H9 (cell line): ENCODE data around the gene YIPF5. TPM values are rescaled to one million over a fixed set of nuclear protein-coding genes. Genes with fewer than 3 reads are reported as not detected.
A peak's percentile ranks its signal among the peaks of the same experiment; 100 is the strongest.

Experiments used
- DNase-seq: peaks from one replicate; pipeline ENCODE4 v3.0.0-alpha.2; 2017
- H2AFZ ChIP-seq: one replicate; pipeline ENCODE4 v1.6.1; 2013; ENCODE audit warnings: mild to moderate bottlenecking, low read length, control low read depth, moderate library complexity
- H2AK5ac ChIP-seq: 2 replicates; pipeline ENCODE4 v1.6.1; 2013; ENCODE audit warnings: low read length, control low read depth, mixed read lengths; ENCODE audit not compliant: insufficient read length
- H2BK120ac ChIP-seq: one replicate; pipeline ENCODE4 v1.6.1; 2013; ENCODE audit warnings: low read depth, mild to moderate bottlenecking, low read length, control low read depth, inconsistent platforms; ENCODE audit not compliant: poor library complexity, severe bottlenecking
- H2BK12ac ChIP-seq: 2 replicates; pipeline ENCODE4 v1.6.1; 2013; ENCODE audit warnings: low read length, control low read depth, mixed read lengths, low read depth; ENCODE audit not compliant: insufficient read length
- H2BK15ac ChIP-seq: 2 replicates; pipeline ENCODE4 v1.6.1; 2013; ENCODE audit warnings: low read depth, low read length, control low read depth
- H2BK20ac ChIP-seq: one replicate; pipeline ENCODE4 v1.6.1; 2013; ENCODE audit warnings: low read depth, mild to moderate bottlenecking, low read length, control low read depth, inconsistent platforms; ENCODE audit not compliant: poor library complexity, severe bottlenecking
- H2BK5ac ChIP-seq: 2 replicates; pipeline ENCODE4 v1.6.1; 2013; ENCODE audit warnings: low read length, control low read depth, mixed read lengths; ENCODE audit not compliant: insufficient read length
- H3K14ac ChIP-seq: 2 replicates; pipeline ENCODE4 v1.6.1; 2013; ENCODE audit warnings: low read length, control low read depth; ENCODE audit not compliant: insufficient read depth
- H3K18ac ChIP-seq: 2 replicates; pipeline ENCODE4 v1.6.1; 2013; ENCODE audit warnings: low read depth, mild to moderate bottlenecking, mixed read lengths, low read length, control low read depth; ENCODE audit not compliant: insufficient read length
- H3K23ac ChIP-seq: 2 replicates; pipeline ENCODE4 v1.6.1; 2013; ENCODE audit warnings: low read length, control low read depth, mixed read lengths, low read depth; ENCODE audit not compliant: insufficient read length
- H3K23me2 ChIP-seq: 2 replicates; pipeline ENCODE4 v1.6.1; 2013; ENCODE audit warnings: low read depth, mild to moderate bottlenecking, mixed read lengths, low read length, control low read depth; ENCODE audit not compliant: insufficient read length, poor library complexity, severe bottlenecking
- H3K27ac ChIP-seq: 2 replicates; pipeline ENCODE4 v1.5.1; 2013; ENCODE audit warnings: low read length, control low read depth, mixed read lengths, low read depth; ENCODE audit not compliant: insufficient read length
- H3K27me3 ChIP-seq: 2 replicates; pipeline ENCODE4 v1.6.1; 2013; ENCODE audit warnings: low read length, control low read depth, inconsistent platforms; ENCODE audit not compliant: insufficient read depth
- H3K4ac ChIP-seq: 2 replicates; pipeline ENCODE4 v1.6.1; 2013; ENCODE audit warnings: low read depth, mild to moderate bottlenecking, control low read depth, inconsistent platforms, low read length, moderate library complexity
- H3K4me1 ChIP-seq: 2 replicates; pipeline ENCODE4 v1.6.1; 2013; ENCODE audit warnings: low read length, control low read depth, inconsistent platforms; ENCODE audit not compliant: insufficient read depth
- H3K4me2 ChIP-seq: 2 replicates; pipeline ENCODE4 v1.6.1; 2013; ENCODE audit warnings: low read length, control low read depth, mixed read lengths; ENCODE audit not compliant: insufficient read length, insufficient read depth
- H3K56ac ChIP-seq: 2 replicates; pipeline ENCODE4 v1.6.1; 2013; ENCODE audit warnings: low read depth, mild to moderate bottlenecking, mixed read lengths, low read length, control low read depth; ENCODE audit not compliant: insufficient read length
- H3K79me1 ChIP-seq: 2 replicates; pipeline ENCODE4 v1.6.1; 2013; ENCODE audit warnings: low read depth, mild to moderate bottlenecking, moderate library complexity, low read length, control low read depth, inconsistent platforms; ENCODE audit not compliant: insufficient read depth, poor library complexity, severe bottlenecking
- H3K79me2 ChIP-seq: 2 replicates; pipeline ENCODE4 v1.6.1; 2013; ENCODE audit warnings: low read length, control low read depth, inconsistent platforms; ENCODE audit not compliant: insufficient read depth
- H3K9ac ChIP-seq: 2 replicates; pipeline ENCODE4 v1.6.1; 2013; ENCODE audit warnings: low read length, control low read depth, mixed read lengths; ENCODE audit not compliant: insufficient read length; ENCODE audit errors: extremely low read depth
- H3K9me3 ChIP-seq: one replicate; pipeline ENCODE4 v1.6.1; 2013; ENCODE audit warnings: low read depth, low read length, inconsistent platforms; ENCODE audit not compliant: control insufficient read depth
- H3T11ph ChIP-seq: one replicate; pipeline ENCODE4 v1.6.1; 2013; ENCODE audit warnings: mild to moderate bottlenecking, low read length, control low read depth, inconsistent platforms
- H4K20me1 ChIP-seq: one replicate; pipeline ENCODE4 v1.6.1; 2013; ENCODE audit not compliant: control insufficient read depth, insufficient read length, insufficient read depth
- H4K5ac ChIP-seq: 2 replicates; pipeline ENCODE4 v1.6.1; 2013; ENCODE audit warnings: low read depth, mild to moderate bottlenecking, mixed read lengths, low read length, control low read depth; ENCODE audit not compliant: insufficient read length
- H4K8ac ChIP-seq: replicated peaks from 2 replicates; pipeline ENCODE4 v1.6.1; 2013; ENCODE audit warnings: low read length, control low read depth, mixed read lengths, low read depth; ENCODE audit not compliant: insufficient read length
- H4K91ac ChIP-seq: 2 replicates; pipeline ENCODE4 v1.6.1; 2013; ENCODE audit warnings: low read depth, mild to moderate bottlenecking, moderate library complexity, mixed read lengths, low read length, control low read depth; ENCODE audit not compliant: insufficient read length
- H3K27ac Mint-ChIP-seq, 3 experiments: 2 replicates in 2 of 3; 3 replicates in 1 of 3; pipeline ENCODE4 v1.8.0; 2020 to 2021; ENCODE audit warnings: mixed read lengths in 3 of 3, mild to moderate bottlenecking in 1 of 3, moderate library complexity in 1 of 3
- H3K27me3 Mint-ChIP-seq: 2 replicates; pipeline ENCODE4 v1.8.0; 2021; ENCODE audit warnings: low read depth, mild to moderate bottlenecking, moderate library complexity, mixed read lengths
- H3K36me3 Mint-ChIP-seq, 3 experiments: 2 replicates in 2 of 3; 3 replicates in 1 of 3; pipeline ENCODE4 v1.8.0; 2020 to 2021; ENCODE audit warnings: low read depth in 3 of 3, mixed read lengths in 3 of 3; ENCODE audit not compliant: insufficient read depth in 1 of 3
- H3K4me1 Mint-ChIP-seq, 2 experiments: 2 replicates each; pipeline ENCODE4 v1.8.0; 2020; ENCODE audit warnings: mixed read lengths in 2 of 2
- H3K4me3 Mint-ChIP-seq, 2 experiments: 2 replicates in 1 of 2; 3 replicates in 1 of 2; pipeline ENCODE4 v1.8.0; 2020 to 2021; ENCODE audit warnings: mild to moderate bottlenecking in 2 of 2, mixed read lengths in 2 of 2, moderate library complexity in 1 of 2
- H3K9me3 Mint-ChIP-seq, 2 experiments: 2 replicates in 1 of 2; 3 replicates in 1 of 2; pipeline ENCODE4 v1.8.0; 2020; ENCODE audit warnings: mild to moderate bottlenecking in 2 of 2, mixed read lengths in 2 of 2, moderate library complexity in 1 of 2
- CTCF ChIP-seq: fragments of 200-600 bp; sonication (generic); conservative IDR thresholded peaks from 3 replicates; pipeline ENCODE4 v1.8.0; 2021; ENCODE audit warnings: antibody characterized with exemption, mild to moderate bottlenecking
- total RNA-seq: library from RNA; stranded (reverse); gene quantifications from 2 replicates; pipeline ENCODE4 v1.2.1, GENCODE V29; 2021

The YIPF5 gene
- total RNA-seq, 1 experiment from 2014 or later = 44.6 TPM

DNA sequence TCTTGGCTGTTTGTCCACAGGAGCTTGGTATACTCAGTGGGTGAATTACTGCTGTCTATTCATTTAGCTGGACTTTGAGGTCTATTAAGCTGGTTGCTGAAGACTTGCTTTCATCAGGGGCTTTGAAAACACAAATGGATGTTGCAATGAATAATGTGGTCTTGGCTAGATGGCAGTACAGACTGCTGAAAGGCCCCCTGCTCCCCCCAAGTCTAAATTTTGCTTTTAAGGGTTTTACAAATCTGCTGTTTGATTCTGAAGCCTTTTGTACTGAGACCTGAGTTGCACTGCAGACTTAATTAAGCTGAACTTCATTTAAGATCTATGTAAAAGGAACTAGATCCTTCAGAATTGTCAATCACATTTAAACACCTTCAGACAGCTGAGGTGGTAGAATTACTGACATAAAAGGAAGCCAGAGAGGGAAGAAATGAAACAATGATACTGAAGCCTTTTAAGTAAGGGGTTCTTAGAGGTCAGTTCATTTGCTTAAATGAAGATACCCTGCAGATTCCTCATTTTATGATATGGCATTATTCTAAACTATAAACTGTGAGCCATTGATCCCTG, 37.5 kb upstream of the YIPF5 start:
- Histone ChIP-seq H3K18ac (no peak overlapping the region), H3K4ac (no peak overlapping the region), H3K9me3 (no peaks in the 10 kb centered on the region), H3K79me2 (no peaks in the 10 kb centered on the region), H4K91ac (no peak overlapping the region), H2BK15ac (no peak overlapping the region), H3K23ac (no peak overlapping the region), H3K23me2 (peaks cover 5% of the 10 kb centered on the region), H3K4me2 (no peak overlapping the region), H2AFZ (no peak overlapping the region), H2AK5ac (no peak overlapping the region), H3T11ph (no peak overlapping the region), H4K20me1 (no peaks in the 10 kb centered on the region), H3K4me1 (no peaks in the 10 kb centered on the region), H3K14ac (no peak overlapping the region), H2BK5ac (no peak overlapping the region), H3K27ac (no peak overlapping the region), H2BK12ac (no peak overlapping the region), H3K79me1 (no peaks in the 10 kb centered on the region), H2BK120ac (no peak overlapping the region), H4K5ac (no peak overlapping the region), H3K9ac (no peak overlapping the region), H3K56ac (no peak overlapping the region), H2BK20ac (no peak overlapping the region), H3K27me3 (no peaks in the 10 kb centered on the region), H4K8ac (no peak overlapping the region)
- peaks cover 12 to 16% of the 10 kb centered on the region in 2 experiments for H3K4me1 Mint-ChIP-seq
- H3K27me3 Mint-ChIP-seq = peaks cover 36% of the 10 kb centered on the region
- no peak for DNase-seq
- no peak overlapping the region for H3K27ac Mint-ChIP-seq
- TF ChIP-seq CTCF = peak; percentile 26; the same call in 2 of the 3 replicates
- H3K36me3 Mint-ChIP-seq = no peaks in the 10 kb centered on the region
- H3K9me3 Mint-ChIP-seq = no peaks in the 10 kb centered on the region; a peak in 1 of 5 replicates
- no peak overlapping the region for H3K4me3 Mint-ChIP-seq
